HepG2 (cell line): Measurements from ENCODE around the gene DCAF15. TPM values are rescaled to one million over a fixed set of nuclear protein-coding genes. Genes with fewer than 3 reads are reported as not detected.

Source experiments
- ATAC-seq: fragments of 200-7000 bp; cut with Tn5 transposase; 3 replicates; pipeline ENCODE4 v1.9.1; 2020; ENCODE audit warnings: mild to moderate bottlenecking, moderate library complexity
- BruUV-seq: library from RNA; stranded (reverse); fragments of 400-500 nt; replicated peaks from 2 replicates; lab custom pipeline; 2021; lab: Mats Ljungman, UMichigan
- CTCF ChIA-PET: fragments of 300-600 bp; formaldehyde crosslinking; extraction: SDS; loops from one replicate; lab custom pipeline; 2021; ENCODE audit warnings: low total read pairs, inconsistent platforms, low intra/inter-chr PET ratio; lab: Yijun Ruan, JAX
- POLR2A ChIA-PET: fragments of 350-600 bp; sonication (Branson Sonifier 250); formaldehyde crosslinking; loops from one replicate; lab custom pipeline; 2020; ENCODE audit warnings: antibody characterized with exemption, inconsistent platforms; lab: Yijun Ruan, JAX
- DNase-seq: peaks from one replicate; pipeline ENCODE4 v3.0.0-alpha.2; 2015; ENCODE audit warnings: low spot score
- FAIRE-seq: peaks from 3 replicates; lab custom pipeline; 2011; peaks lifted over from hg19 to GRCh38; lab: Jason Lieb, UNC
- H2AFZ ChIP-seq: one replicate; pipeline ENCODE4 v1.6.1; 2011; ENCODE audit warnings: low read length, inconsistent platforms
- H3K27ac ChIP-seq: fragments of 300-600 bp; 3 replicates; pipeline ENCODE4 v1.8.0; 2011; ENCODE audit warnings: mixed run types, mild to moderate bottlenecking, mixed read lengths, low read length, inconsistent platforms; ENCODE audit not compliant: insufficient read depth; ENCODE audit errors: extremely low read length
- H3K27me3 ChIP-seq, 2 experiments: fragments of 200-600 bp in 1 of 2; 2 replicates in 1 of 2; 3 replicates in 1 of 2; pipeline versions ENCODE4 v1.6.0 to v1.8.0; 2011; ENCODE audit warnings: low read length in 2 of 2, mild to moderate bottlenecking in 2 of 2, moderate library complexity in 2 of 2, inconsistent platforms in 1 of 2; ENCODE audit not compliant: insufficient read depth in 2 of 2, control insufficient read depth in 1 of 2
- H3K36me3 ChIP-seq, 2 experiments: fragments of 200-600 bp in 1 of 2; replicated peaks in 1 of 2; 2 replicates in 1 of 2; 3 replicates in 1 of 2; pipeline versions ENCODE4 v1.5.1 to v1.8.0; 2011; ENCODE audit warnings: low read length in 2 of 2, inconsistent platforms in 1 of 2; ENCODE audit not compliant: insufficient read depth in 2 of 2, control insufficient read depth in 1 of 2
- H3K4me1 ChIP-seq: 2 replicates; pipeline ENCODE4 v1.5.1; 2012; ENCODE audit warnings: low read length, inconsistent platforms; ENCODE audit not compliant: insufficient read depth
- H3K4me2 ChIP-seq: 2 replicates; pipeline ENCODE4 v1.6.0; 2011; ENCODE audit warnings: low read depth, low read length, inconsistent platforms
- H3K4me3 ChIP-seq, 3 experiments: fragments of 200-600 bp in 1 of 3; sonication (generic), shearing (Covaris generic) in 1 of 3; replicated peaks in 1 of 3; 2 replicates each; pipeline ENCODE4 v1.5.1; 2011 to 2016; ENCODE audit warnings: low read length in 3 of 3, inconsistent platforms in 2 of 3, low read depth in 2 of 3, mild to moderate bottlenecking in 2 of 3, control low read depth in 1 of 3, mixed read lengths in 1 of 3; ENCODE audit not compliant: insufficient read depth in 1 of 3
- H3K79me2 ChIP-seq: one replicate; pipeline ENCODE4 v1.6.1; 2011; ENCODE audit warnings: low read length, inconsistent platforms; ENCODE audit not compliant: insufficient read depth
- H3K9ac ChIP-seq: 2 replicates; pipeline ENCODE4 v1.6.0; 2011; ENCODE audit warnings: mild to moderate bottlenecking, low read depth, low read length, inconsistent platforms; ENCODE audit not compliant: insufficient read depth
- H3K9me3 ChIP-seq: 2 replicates; pipeline ENCODE4 v1.5.1; 2012; ENCODE audit warnings: mild to moderate bottlenecking, low read length
- H4K20me1 ChIP-seq: 2 replicates; pipeline ENCODE4 v1.6.0; 2011; ENCODE audit warnings: inconsistent platforms, mild to moderate bottlenecking, low read length, moderate library complexity; ENCODE audit not compliant: insufficient read depth
- AGO2 ChIP-seq: fragments of 200-400 bp; formaldehyde crosslinking; optimal IDR thresholded peaks from 2 replicates; pipeline ENCODE3; 2017; ENCODE audit warnings: mild to moderate bottlenecking, low read depth, low read length, moderate library complexity
- ATF6 ChIP-seq: sonication (generic); formaldehyde crosslinking; conservative IDR thresholded peaks from 2 replicates; pipeline ENCODE4 v1.4.0; 2020; ENCODE audit warnings: missing genetic modification reagents
- ZNF281 ChIP-seq: sonication (generic); formaldehyde crosslinking; IDR thresholded peaks from 2 replicates; pipeline ENCODE4 v1.4.0; 2020; ENCODE audit warnings: missing genetic modification reagents, borderline replicate concordance
- ZNF687 ChIP-seq: sonication (generic); formaldehyde crosslinking; IDR thresholded peaks from 2 replicates; pipeline ENCODE4 v1.5.1; 2020; ENCODE audit warnings: mild to moderate bottlenecking, missing genetic modification reagents, moderate library complexity
- ZNF782 ChIP-seq: sonication (generic); formaldehyde crosslinking; IDR thresholded peaks from 2 replicates; pipeline ENCODE4 v1.4.0; 2020; ENCODE audit warnings: missing genetic modification reagents, mild to moderate bottlenecking, borderline replicate concordance
- WGBS: methylation state at CpG from one replicate; pipeline ENCODE4 v1.1.6; 2017; ENCODE audit warnings: low lambda C conversion rate; 5-methylcytosine and 5-hydroxymethylcytosine counted together
- in situ Hi-C: cut with HindIII; loops from 2 replicates; pipeline ENCODE4 v1.10.0; 2017; ENCODE audit warnings: low pct_unique_long_range_greater_than_20kb; ENCODE audit not compliant: extremely low pct_ligation_motif_present
- intact Hi-C: fragments of 100-400 bp; cut with micrococcal nuclease; formaldehyde crosslinking; loops from one replicate; pipeline ENCODE4 v1.10.0; 2022; ENCODE audit not compliant: unreplicated experiment
- polyA plus RNA-seq, 8 experiments: library from polyadenylated mRNA; depleted of rRNA in 3 of 8; stranded (reverse) in 7 of 8; unstranded in 1 of 8; fragments of >200 nt; fragmentation: Illumina TruSeq in 4 of 8; extraction: Trizol in 4 of 8; gene quantifications; 2 replicates each; pipeline versions ENCODE4 v1.2.1 to v1.2.3, GENCODE V29; 2011 to 2016; ENCODE audit warnings: low read depth in 4 of 8, missing spikeins in 1 of 8, mixed read lengths in 1 of 8; ENCODE audit not compliant: insufficient read depth in 1 of 8
- total RNA-seq, 5 experiments: library from RNA; depleted of rRNA; stranded (reverse); fragments of >200 nt; fragmentation: Illumina TruSeq; extraction: Trizol; gene quantifications; 2 replicates each; pipeline ENCODE4 v1.2.3, GENCODE V29; 2016; ENCODE audit warnings: low read depth in 1 of 5

The DCAF15 gene
- total and polyA plus RNA-seq, 2 of the 13 experiments (the other 11 are each of a cell fraction or from before 2014, with no cell fraction given) = 13.6 to 14.0 TPM

- H3K4me3 ChIP-seq = no peak overlapping the region
- no peaks in the 10 kb centered on the region for H4K20me1 ChIP-seq
- no peak for DNase-seq
- BruUV-seq = no TSS peak
- TF ChIP-seq AGO2 = peak; percentile 47
- TF ChIP-seq ZNF281 = no peak
- no peak for ATAC-seq
- H3K4me2 ChIP-seq = no peak overlapping the region
- H3K4me1 ChIP-seq = no peaks in the 10 kb centered on the region
- in situ Hi-C loops (no loop called here), intact Hi-C loops (no loop called here)
- ChIA-PET POLR2A (no interaction called here), CTCF (no interaction called here)
- no peak overlapping the region for H3K27ac ChIP-seq
- no peak overlapping the region for H3K9ac ChIP-seq
- H3K27me3 ChIP-seq = no peaks in the 10 kb centered on the region
- no peaks in the 10 kb centered on the region for H3K79me2 ChIP-seq
- no peak for FAIRE-seq
- whole genome bisulfite sequencing = 96% methylated on average over 22 of the region's 34 CpGs
- no peak overlapping the region for H2AFZ ChIP-seq
- peaks cover 7 to 46% of the 10 kb centered on the region in 2 experiments; a peak in 3 of 5 replicates for H3K36me3 ChIP-seq
- peaks cover 5% of the 10 kb centered on the region; the same call in 1 of the 2 replicates for H3K9me3 ChIP-seq
Measured at GRCh38 chr19:13918726-13919411, 33.4 kb upstream of the DCAF15 start.

GRCh38 chr19:13920524-13920923 is 31.8 kb upstream of the DCAF15 start:
- no peak overlapping the region for H3K4me2 ChIP-seq
- H3K27ac ChIP-seq = no peak overlapping the region
- no peaks in the 10 kb centered on the region for H3K79me2 ChIP-seq
- H3K36me3 ChIP-seq = peaks cover 7 to 45% of the 10 kb centered on the region in 2 experiments; a peak in 3 of 5 replicates
- DNase-seq (no peak), FAIRE-seq (no peak), ATAC-seq (no peak)
- H3K4me1 ChIP-seq = no peaks in the 10 kb centered on the region
- POLR2A ChIA-PET = interaction anchor here (0.9 to 1.1 kb wide), 2 partner anchors 12 to 14 kb away, joined by 3 to 4 read pairs; no protein-coding TSS in a partner anchor
- no peaks in the 10 kb centered on the region for H3K27me3 ChIP-seq
- CTCF ChIA-PET = no interaction called here
- intact Hi-C loops = no loop called here
- no TSS peak for BruUV-seq
- H2AFZ ChIP-seq = no peak overlapping the region
- H3K4me3 ChIP-seq = no peak overlapping the region
- in situ Hi-C loops = no loop called here
- H4K20me1 ChIP-seq = no peaks in the 10 kb centered on the region
- TF ChIP-seq ZNF687 (CRISPR knock-in tag) (0 out of 2 replicates have a peak, but pooled peaks have one; percentile 10), ZNF782 (CRISPR knock-in tag) (no peak), ATF6 (no peak)
- H3K9ac ChIP-seq = no peak overlapping the region
- H3K9me3 ChIP-seq = peaks cover 5% of the 10 kb centered on the region; the same call in 1 of the 2 replicates
- WGBS = 98% methylated on average over 9 of the region's 11 CpGs
